ENCODE measurements around the gene COL9A1. TPM values are rescaled to one million over a fixed set of nuclear protein-coding genes. Genes with fewer than 3 reads are reported as not detected.
"Not testable (repeated sequence)": the region's sequence is repeated elsewhere in the genome, so short reads cannot be mapped to it uniquely, and the experiment has no call there.

The COL9A1 gene
- total RNA-seq, result 0.09 TPM

GRCh38 chr6:70303034-70303525 lies at the start of gene COL9A1:
TSS of gene COL9A1 (minus strand) at chr6:70303084. CDS start at chr6:70302924, 160 bp downstream.
- DNase-seq (ENCODE audit: low spot score), result no peak

GRCh38 chr6:70351461-70351860 lies 48.6 kb upstream of the COL9A1 start:
- DNase-seq (ENCODE audit: low spot score), result no peak

GRCh38 chr6:70345619-70346018 lies 42.7 kb upstream of the COL9A1 start:
- no peak for DNase-seq (ENCODE audit: low spot score)

DNA sequence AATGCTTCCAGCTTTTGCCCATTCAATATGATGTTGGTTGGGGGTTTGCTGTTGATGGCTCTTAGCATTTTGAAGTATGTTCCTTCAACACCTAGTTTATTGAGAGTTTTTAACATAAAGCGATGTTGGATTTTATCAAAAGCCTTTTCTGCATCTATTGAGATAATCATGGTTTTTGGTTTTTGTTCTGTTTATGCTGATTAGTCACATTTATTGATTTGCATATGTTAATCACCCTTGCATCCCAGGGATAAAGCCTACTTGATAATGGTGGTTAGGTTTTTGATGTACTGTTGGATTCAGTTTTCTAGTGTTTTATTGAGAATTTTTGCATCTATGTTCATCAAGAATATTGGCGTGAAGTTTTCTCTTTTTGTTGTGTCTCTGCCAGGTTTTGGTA lies 40.4 kb upstream of the COL9A1 start:
- no peak for DNase-seq (ENCODE audit: low spot score)

- DNase-seq (ENCODE audit: low spot score), result not testable (repeated sequence)
Measured at GRCh38 chr6:70339810-70340209, 36.9 kb upstream of the COL9A1 start.

DNA sequence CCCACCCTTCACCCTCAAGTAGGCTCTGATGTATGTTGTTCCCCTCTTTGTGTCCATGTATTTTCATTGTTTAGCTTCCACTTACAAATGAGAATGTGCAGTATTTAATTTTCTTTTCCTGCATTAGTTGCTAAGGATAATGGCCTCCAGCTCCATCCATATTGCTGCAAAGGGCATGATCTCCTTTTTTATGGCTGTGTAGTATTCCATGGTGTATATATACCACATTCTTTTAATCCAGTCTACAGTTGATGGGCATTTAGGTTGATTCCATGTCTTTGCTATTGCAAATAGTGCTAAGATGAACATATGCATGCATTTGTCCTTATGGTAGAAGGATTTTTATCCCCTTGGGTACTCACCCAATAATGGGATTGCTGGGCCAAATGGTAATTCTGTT lies 35.9 kb upstream of the COL9A1 start:
- DNase-seq (ENCODE audit: low spot score), result no peak

GRCh38 chr6:70337743-70338105 lies 34.8 kb upstream of the COL9A1 start:
- no peak for DNase-seq (ENCODE audit: low spot score)

GRCh38 chr6:70336996-70337742 lies 34.3 kb upstream of the COL9A1 start:
- DNase-seq (ENCODE audit: low spot score), result no peak

DNA sequence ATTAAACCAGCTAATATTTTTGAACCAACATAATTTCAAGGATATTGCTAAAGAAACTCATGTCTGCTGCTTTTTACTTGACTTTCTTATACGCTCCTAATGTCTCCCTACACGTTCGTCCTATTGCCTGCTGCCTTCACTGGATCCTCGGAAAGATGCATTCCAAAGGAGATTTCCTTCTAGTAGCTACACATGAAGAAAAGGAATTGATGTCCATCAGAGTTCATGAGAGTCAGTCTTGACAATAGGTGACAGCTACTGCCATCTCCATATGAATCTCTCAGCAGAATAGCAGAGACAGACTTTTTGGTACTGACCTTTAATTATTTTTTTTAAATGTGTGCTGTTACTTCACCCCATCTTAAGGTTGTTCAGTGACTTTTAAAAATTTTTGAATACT lies 24.2 kb upstream of the COL9A1 start:
- no peak for DNase-seq (ENCODE audit: low spot score)

DNA sequence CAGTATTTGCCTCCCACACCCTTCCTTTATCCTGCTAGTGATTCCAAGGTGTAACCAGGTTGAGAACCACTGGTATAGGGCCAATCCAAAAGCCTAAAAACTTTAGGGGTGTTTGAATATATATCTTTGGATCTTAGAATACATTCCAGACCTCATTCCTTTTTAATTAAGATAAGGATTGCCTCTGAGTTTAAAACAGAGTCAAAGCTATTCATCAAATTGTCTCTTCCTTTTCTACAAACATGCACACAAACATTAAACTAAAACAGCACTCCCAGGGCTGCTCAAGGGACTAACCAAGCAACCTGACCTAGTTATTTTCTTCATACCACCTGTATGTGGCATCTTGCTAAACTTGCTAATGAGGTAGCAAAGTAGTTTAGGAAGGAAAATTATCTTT lies 22.1 kb upstream of the COL9A1 start:
- no peak for DNase-seq (ENCODE audit: low spot score)

- DNase-seq (ENCODE audit: low spot score), result not testable (repeated sequence)
Measured at GRCh38 chr6:70317799-70318198, 14.9 kb upstream of the COL9A1 start.

DNA sequence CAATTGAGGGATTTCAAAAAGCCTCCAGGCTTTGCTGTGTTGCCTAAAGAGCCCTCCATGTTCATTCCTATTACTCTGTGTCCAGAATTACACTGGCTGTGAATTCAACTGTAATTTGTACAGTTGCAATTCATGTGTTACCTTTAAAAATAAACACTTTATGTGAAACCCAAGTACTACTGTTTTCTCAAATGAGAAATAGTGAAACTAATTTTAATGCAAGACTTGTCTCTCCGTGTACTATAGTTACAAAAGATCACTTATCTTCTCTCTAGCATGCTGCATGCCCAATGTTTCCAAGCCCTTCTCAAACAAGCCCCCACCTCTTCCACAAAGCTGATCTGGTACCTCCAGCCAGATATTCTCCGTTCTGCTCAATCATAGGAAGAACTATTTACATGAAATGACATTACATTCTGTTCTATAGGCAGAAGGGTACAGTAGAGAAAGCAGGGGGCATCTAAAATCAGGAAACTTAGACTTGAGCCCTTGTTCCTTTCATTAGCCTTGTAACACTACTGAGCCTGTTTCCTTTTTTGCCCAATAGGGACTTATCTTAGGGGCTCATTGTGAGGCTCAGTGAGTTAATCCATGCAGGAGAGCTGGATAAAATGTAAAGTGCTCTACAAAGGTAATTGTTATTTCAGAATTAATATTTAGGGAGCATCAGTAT lies 12.3 kb upstream of the COL9A1 start:
- no peak for DNase-seq (ENCODE audit: low spot score)

- DNase-seq (ENCODE audit: low spot score), result no peak
Measured at GRCh38 chr6:70314296-70314695, 11.4 kb upstream of the COL9A1 start.

DNA sequence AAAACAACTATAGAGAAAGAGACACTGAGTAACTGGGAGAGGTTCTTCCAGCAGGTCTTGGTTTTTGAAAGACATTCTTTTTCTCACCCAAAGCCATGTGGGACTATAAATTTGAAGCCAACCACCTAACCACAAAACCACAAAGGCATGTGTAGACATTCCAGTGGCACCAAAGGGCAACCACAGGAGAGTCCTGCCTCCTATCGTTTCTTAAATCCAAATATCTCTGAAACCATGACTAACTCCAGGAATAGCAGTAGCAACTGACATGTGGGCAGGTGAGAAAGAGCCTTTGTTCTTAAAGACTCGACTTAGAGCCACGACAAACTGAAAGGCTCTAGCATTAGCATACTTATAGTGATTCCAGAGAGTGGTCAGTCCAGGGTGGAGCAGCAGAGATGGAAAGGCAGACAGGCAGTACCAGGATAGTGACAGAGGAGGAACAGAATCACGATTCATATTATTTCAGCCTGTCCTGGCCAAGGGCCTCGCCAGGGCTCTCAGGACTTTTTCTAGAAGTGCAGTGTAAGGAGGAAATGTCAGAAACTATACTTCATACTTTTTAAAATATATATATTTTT lies 9.4 kb upstream of the COL9A1 start:
- no peak for DNase-seq (ENCODE audit: low spot score)

GRCh38 chr6:70310063-70310694 lies 7.3 kb upstream of the COL9A1 start:
- no peak for DNase-seq (ENCODE audit: low spot score)

GRCh38 chr6:70309243-70309642 lies 6.4 kb upstream of the COL9A1 start:
- no peak for DNase-seq (ENCODE audit: low spot score)

DNA sequence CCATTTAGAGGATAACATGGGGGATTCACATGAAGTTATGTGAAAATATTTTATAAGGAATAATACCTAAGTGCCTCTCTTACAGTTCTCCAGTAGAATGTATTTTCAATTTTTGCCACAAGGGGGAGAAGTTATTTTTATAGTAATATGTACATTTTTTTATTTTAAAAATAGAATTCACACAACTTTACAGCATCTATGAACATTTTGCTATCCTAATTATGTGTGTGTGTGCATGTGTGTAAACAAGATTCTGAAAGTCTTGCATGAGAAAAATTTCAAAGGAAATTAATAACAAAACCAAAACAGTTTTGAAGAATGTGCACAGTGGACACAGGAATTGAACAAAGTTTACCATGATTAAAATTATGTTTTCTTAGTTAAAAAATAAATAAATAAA lies 5.3 kb upstream of the COL9A1 start:
- not testable (repeated sequence) for DNase-seq (ENCODE audit: low spot score)

DNA sequence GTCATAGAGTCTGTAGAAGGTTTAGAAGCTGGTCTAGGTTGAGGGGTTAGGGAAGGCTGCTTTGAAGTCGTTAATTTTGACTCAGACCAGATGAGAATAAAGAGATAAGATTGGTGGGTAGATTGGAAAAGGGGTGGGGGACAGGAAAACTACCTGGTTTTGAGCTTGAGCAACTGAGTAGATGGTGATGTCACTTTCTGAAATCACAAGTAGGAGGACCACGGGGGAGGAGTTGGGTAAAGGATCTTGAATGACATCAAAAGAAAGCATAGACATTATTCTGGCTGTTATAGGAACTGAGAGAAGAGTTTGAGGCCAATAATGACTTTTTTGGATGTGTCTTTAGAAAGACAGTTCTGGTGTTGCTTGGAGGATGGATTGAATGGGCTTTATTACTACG lies 4.1 kb upstream of the COL9A1 start:
- DNase-seq (ENCODE audit: low spot score), result no peak

DNA sequence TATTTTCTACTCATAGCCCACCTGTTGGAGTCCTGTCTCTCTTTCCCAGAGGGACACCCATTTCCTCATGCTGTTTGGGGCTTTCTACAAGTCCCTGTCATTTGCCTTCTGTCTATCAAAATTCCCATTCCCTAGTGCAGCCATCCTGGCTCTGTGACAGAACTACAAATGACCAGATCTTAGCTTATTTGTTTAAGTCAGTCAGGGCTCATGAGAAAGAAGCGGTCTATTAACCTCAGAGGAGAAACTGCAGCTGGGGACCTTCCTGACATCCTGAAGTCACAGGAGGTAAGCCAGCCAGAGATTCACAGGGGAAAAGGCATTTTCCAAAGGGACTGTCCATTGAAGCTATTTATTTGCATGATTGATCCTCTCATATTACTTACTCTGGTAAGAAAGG lies 1.7 kb upstream of the COL9A1 start:
- DNase-seq (ENCODE audit: low spot score), result no peak

DNA sequence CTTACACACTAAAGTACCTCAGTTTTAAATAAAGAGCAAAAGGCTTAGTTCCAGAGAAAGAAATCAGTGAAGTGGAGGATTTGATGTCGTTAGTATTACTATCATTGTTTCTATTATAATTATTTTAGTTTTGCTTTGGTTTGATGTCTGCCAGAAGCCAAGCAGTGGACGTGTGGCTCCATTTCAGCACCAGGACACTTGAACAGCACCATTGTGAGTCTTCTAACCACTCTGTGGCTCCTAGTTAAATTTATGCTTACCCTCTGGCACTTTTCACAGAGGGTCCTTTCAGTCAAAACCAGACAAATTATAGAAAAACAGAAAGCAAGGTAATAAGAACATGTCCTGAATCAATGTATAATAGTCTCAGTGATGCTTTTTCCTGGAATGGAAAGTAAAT lies 3.4 kb downstream of the COL9A1 start:
- no peak for DNase-seq (ENCODE audit: low spot score)

DNA sequence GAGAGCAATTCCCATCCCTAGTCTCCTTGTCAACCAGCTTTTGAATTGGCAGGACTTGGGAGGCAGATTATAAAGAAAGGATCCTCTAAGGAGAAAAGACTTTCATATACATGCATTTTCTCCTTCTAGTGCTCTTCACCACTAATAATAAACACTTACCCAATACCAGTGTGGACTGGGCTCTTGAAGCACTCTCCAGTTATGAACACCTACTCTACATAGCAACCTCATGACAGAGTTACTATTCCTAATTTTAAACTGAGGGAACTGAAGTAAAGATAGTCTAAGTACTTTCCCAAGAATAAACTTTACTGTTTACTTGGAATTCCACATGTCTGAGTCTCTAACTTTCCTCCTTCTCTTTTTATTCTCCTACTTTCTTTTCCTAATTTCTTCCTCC lies 4.8 kb downstream of the COL9A1 start:
- no peak for DNase-seq (ENCODE audit: low spot score)

GRCh38 chr6:70292193-70292592 lies 10.7 kb downstream of the COL9A1 start:
- DNase-seq (ENCODE audit: low spot score), result no peak

- DNase-seq (ENCODE audit: low spot score), result no peak
Measured at GRCh38 chr6:70289299-70289698, 13.6 kb downstream of the COL9A1 start.
